Osteoblast (primary cell): Measurements from ENCODE around the gene CDKL5. TPM values are rescaled to one million over a fixed set of nuclear protein-coding genes. Genes with fewer than 3 reads are reported as not detected.

Experiments
- DNase-seq: peaks from one replicate; pipeline ENCODE4 v3.0.0; 2011; ENCODE audit warnings: low spot score, mixed read lengths; ENCODE audit not compliant: insufficient read length; ENCODE audit errors: missing footprints
- H2AFZ ChIP-seq: 2 replicates; pipeline ENCODE4 v1.6.0; 2011; ENCODE audit warnings: mild to moderate bottlenecking, low read length
- H3K27ac ChIP-seq: 2 replicates; pipeline ENCODE4 v1.5.1; 2011; ENCODE audit warnings: mild to moderate bottlenecking, low read depth, low read length, moderate library complexity
- H3K27me3 ChIP-seq: 2 replicates; pipeline ENCODE4 v1.6.0; 2012; ENCODE audit warnings: mild to moderate bottlenecking, control low read depth, inconsistent platforms, low read length, moderate library complexity; ENCODE audit not compliant: insufficient read depth
- H3K36me3 ChIP-seq: 2 replicates; pipeline ENCODE4 v1.5.1; 2011; ENCODE audit warnings: mild to moderate bottlenecking, low read length, control low read depth, moderate library complexity; ENCODE audit not compliant: insufficient read depth
- H3K4me1 ChIP-seq: 2 replicates; pipeline ENCODE4 v1.5.1; 2011; ENCODE audit warnings: mild to moderate bottlenecking, low read length, control low read depth, moderate library complexity; ENCODE audit not compliant: insufficient read depth
- H3K4me2 ChIP-seq: 2 replicates; pipeline ENCODE4 v1.6.0; 2011; ENCODE audit warnings: mild to moderate bottlenecking, low read length; ENCODE audit not compliant: insufficient read depth
- H3K4me3 ChIP-seq: fragments of 200-600 bp; sonication (generic); 3 replicates; pipeline ENCODE4 v1.5.1; 2012; ENCODE audit warnings: mild to moderate bottlenecking, low read length, inconsistent platforms; ENCODE audit not compliant: insufficient read depth
- H3K79me2 ChIP-seq: 2 replicates; pipeline ENCODE4 v1.6.0; 2012; ENCODE audit warnings: mild to moderate bottlenecking, low read length, control low read depth, inconsistent platforms; ENCODE audit not compliant: insufficient read depth
- H3K9me3 ChIP-seq: 2 replicates; pipeline ENCODE4 v1.5.1; 2011; ENCODE audit warnings: low read depth, low read length, control low read depth
- H4K20me1 ChIP-seq: 2 replicates; pipeline ENCODE4 v1.6.0; 2012; ENCODE audit warnings: mild to moderate bottlenecking, low read length, control low read depth; ENCODE audit not compliant: insufficient read depth
- CTCF ChIP-seq: IDR thresholded peaks from 2 replicates; pipeline ENCODE4 v1.5.1; 2011; ENCODE audit warnings: mild to moderate bottlenecking, low read depth, low read length, moderate library complexity; ENCODE audit errors: extremely low read depth
- total RNA-seq: library from RNA; depleted of rRNA; stranded (reverse); fragments of >200 nt; gene quantifications from 2 replicates; pipeline ENCODE4 v1.2.3, GENCODE V29; 2012

Gene CDKL5
- total RNA-seq, 1 donor: 4.0 TPM

- H3K4me1 ChIP-seq: no peaks in the 10 kb centered on the region
- no peak for TF ChIP-seq CTCF
- no peak overlapping the region for H3K4me2 ChIP-seq
- no peaks in the 10 kb centered on the region for H3K9me3 ChIP-seq
- H3K27me3 ChIP-seq: no peaks in the 10 kb centered on the region
- H3K79me2 ChIP-seq: no peaks in the 10 kb centered on the region
- no peak overlapping the region for H3K4me3 ChIP-seq
- no peaks in the 10 kb centered on the region for H4K20me1 ChIP-seq
- H3K27ac ChIP-seq: no peak overlapping the region
- DNase-seq: no peak
- no peak overlapping the region for H2AFZ ChIP-seq
- H3K36me3 ChIP-seq: no peaks in the 10 kb centered on the region
Measured at GRCh38 chrX:18647621-18648020, 222.2 kb downstream of the CDKL5 start.

- no peak for DNase-seq
- no peak for TF ChIP-seq CTCF
Measured at GRCh38 chrX:18649498-18649951, 224.1 kb downstream of the CDKL5 start.

GRCh38 chrX:18650662-18651061, 225.3 kb downstream of the CDKL5 start:
- Histone ChIP-seq H3K4me1 (no peaks in the 10 kb centered on the region), H3K4me2 (no peak overlapping the region), H3K36me3 (no peaks in the 10 kb centered on the region), H3K9me3 (no peaks in the 10 kb centered on the region), H3K79me2 (no peaks in the 10 kb centered on the region), H3K4me3 (no peak overlapping the region), H3K27ac (no peak overlapping the region), H3K27me3 (no peaks in the 10 kb centered on the region), H2AFZ (no peak overlapping the region), H4K20me1 (no peaks in the 10 kb centered on the region)
- DNase-seq: no peak
- TF ChIP-seq CTCF: no peak

More at GRCh38 chrX:18649498-18649951, 224.1 kb downstream of the CDKL5 start:
- no peaks in the 10 kb centered on the region for H3K9me3 ChIP-seq
- H3K79me2 ChIP-seq: no peaks in the 10 kb centered on the region
- H3K4me2 ChIP-seq: no peak overlapping the region
- no peaks in the 10 kb centered on the region for H4K20me1 ChIP-seq
- H3K4me1 ChIP-seq: no peaks in the 10 kb centered on the region
- no peaks in the 10 kb centered on the region for H3K36me3 ChIP-seq
- no peak overlapping the region for H3K4me3 ChIP-seq
- no peak overlapping the region for H3K27ac ChIP-seq
- no peak overlapping the region for H2AFZ ChIP-seq
- no peaks in the 10 kb centered on the region for H3K27me3 ChIP-seq

- DNase-seq: no peak
- H3K4me1 ChIP-seq: no peaks in the 10 kb centered on the region
- H4K20me1 ChIP-seq: no peaks in the 10 kb centered on the region
- no peaks in the 10 kb centered on the region for H3K79me2 ChIP-seq
- H3K27me3 ChIP-seq: no peaks in the 10 kb centered on the region
- no peak overlapping the region for H2AFZ ChIP-seq
- no peak overlapping the region for H3K4me2 ChIP-seq
- no peak overlapping the region for H3K27ac ChIP-seq
- H3K4me3 ChIP-seq: no peak overlapping the region
- no peak for TF ChIP-seq CTCF
- no peaks in the 10 kb centered on the region for H3K9me3 ChIP-seq
- H3K36me3 ChIP-seq: no peaks in the 10 kb centered on the region
Measured at GRCh38 chrX:18652636-18653035, 227.2 kb downstream of the CDKL5 start.
